Measurements from ENCODE around the gene TNFRSF1A. TPM values are rescaled to one million over a fixed set of nuclear protein-coding genes. Genes with fewer than 3 reads are reported as not detected.

The TNFRSF1A gene
- total and polyA plus RNA-seq, 9 of the 15 experiments (the other 6 are each of a cell fraction or from before 2014, with no cell fraction given) = 0.76 to 43.5 (median 30.0) TPM

DNA sequence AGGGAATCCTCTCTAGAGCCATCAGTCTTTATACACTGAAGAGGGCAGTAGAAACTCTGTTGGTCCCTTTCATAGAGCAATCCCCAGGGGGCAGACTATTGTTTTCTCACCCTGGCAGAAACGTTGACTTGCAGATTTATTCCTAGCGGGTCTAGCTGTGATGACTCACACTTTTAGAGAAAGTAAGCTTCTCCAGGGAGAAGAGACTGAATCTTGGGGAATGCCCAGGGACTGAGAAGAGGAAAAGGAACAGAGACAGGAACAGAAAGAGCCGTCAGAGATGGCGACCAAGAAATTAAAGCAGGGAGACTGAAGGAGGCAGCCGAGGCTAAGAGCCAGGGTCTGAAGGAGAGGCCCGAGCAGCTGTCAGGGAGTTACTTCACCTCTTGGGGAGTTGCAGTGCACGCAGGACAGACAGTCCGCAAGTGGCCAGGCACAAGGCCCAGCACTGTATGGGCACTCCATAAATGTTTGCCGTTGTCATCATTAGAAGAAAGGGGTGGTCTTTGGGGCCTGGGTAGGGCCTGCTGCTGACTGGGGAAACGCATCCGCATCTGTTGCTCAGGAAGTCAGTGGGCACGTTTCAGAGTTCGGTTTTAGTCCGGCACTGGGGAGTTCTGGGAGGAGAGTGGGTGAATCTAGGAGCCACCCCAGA lies 18.4 kb downstream of the TNFRSF1A start (continued):
- TF ChIP-seq, protein P1, sequence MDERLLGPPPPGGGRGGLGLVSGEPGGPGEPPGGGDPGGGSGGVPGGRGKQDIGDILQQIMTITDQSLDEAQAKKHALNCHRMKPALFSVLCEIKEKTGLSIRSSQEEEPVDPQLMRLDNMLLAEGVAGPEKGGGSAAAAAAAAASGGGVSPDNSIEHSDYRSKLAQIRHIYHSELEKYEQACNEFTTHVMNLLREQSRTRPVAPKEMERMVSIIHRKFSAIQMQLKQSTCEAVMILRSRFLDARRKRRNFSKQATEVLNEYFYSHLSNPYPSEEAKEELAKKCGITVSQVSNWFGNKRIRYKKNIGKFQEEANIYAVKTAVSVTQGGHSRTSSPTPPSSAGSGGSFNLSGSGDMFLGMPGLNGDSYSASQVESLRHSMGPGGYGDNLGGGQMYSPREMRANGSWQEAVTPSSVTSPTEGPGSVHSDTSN (CRISPR knock-in tag; IDR thresholded peaks at IDR 0.05; ENCODE audit: low read depth) = no peak
- TF ChIP-seq, protein P1 (tag; conservative IDR thresholded peaks at IDR 0.05; ENCODE audit: low read depth) = peak; percentile 61; the same call in 1 of the 2 replicates
- TF ChIP-seq ZNF347 (CRISPR knock-in tag; IDR thresholded peaks at IDR 0.05; ENCODE audit: low read depth) (no peak), ESRRA (IDR thresholded peaks at IDR 0.05; ENCODE audit: borderline replicate concordance, low read depth) (peak; percentile 16; the same call in 1 of the 2 replicates), ZSCAN32 (CRISPR knock-in tag; IDR thresholded peaks at IDR 0.05) (no peak), RAD21 (CRISPR knock-in tag; conservative IDR thresholded peaks at IDR 0.05 in 1 of 2, IDR thresholded peaks at IDR 0.05 in 1 of 2) (peak; percentile 48 to 72), MAFG (tag; conservative IDR thresholded peaks at IDR 0.05) (peak; percentile 85), JUNB (CRISPR knock-in tag; conservative IDR thresholded peaks at IDR 0.05) (peak; percentile 45; the same call in 1 of the 2 replicates), MTA2 (IDR thresholded peaks at IDR 0.05; ENCODE audit: low read depth) (0 out of 2 replicates have a peak, but pooled peaks have one; percentile 25), ARID2 (IDR thresholded peaks at IDR 0.05) (0 out of 2 replicates have a peak, but pooled peaks have one; percentile 34), NFE2 (IDR thresholded peaks at IDR 0.05; ENCODE audit: low read depth) (peak; percentile 67), NCOA2 (IDR thresholded peaks at IDR 0.05; ENCODE audit: partially characterized antibody in 2 of 2) (no peak), MAFK (IDR thresholded peaks at IDR 0.05; ENCODE audit: low read length) (peak; percentile 74), PHB (CRISPR knock-in tag; IDR thresholded peaks at IDR 0.05) (no peak), FOSL1 (tag; conservative IDR thresholded peaks at IDR 0.05) (peak; percentile 92), CBFA2T2 (conservative IDR thresholded peaks at IDR 0.05) (no peak), MAFF (IDR thresholded peaks at IDR 0.05; ENCODE audit: low read length) (peak; percentile 52; the same call in 1 of the 2 replicates), TRIM24 (IDR thresholded peaks at IDR 0.05) (no peak), CTBP1 (IDR thresholded peaks at IDR 0.05; ENCODE audit: borderline replicate concordance) (0 out of 2 replicates have a peak, but pooled peaks have one; percentile 22), LCOR (CRISPR knock-in tag; IDR thresholded peaks at IDR 0.05) (no peak), MXI1 (IDR thresholded peaks at IDR 0.05; ENCODE audit: low read depth, low read length) (no peak), C11orf30 (IDR thresholded peaks at IDR 0.05; ENCODE audit: low read depth) (peak; percentile 92)
- TF ChIP-seq, protein P2, sequence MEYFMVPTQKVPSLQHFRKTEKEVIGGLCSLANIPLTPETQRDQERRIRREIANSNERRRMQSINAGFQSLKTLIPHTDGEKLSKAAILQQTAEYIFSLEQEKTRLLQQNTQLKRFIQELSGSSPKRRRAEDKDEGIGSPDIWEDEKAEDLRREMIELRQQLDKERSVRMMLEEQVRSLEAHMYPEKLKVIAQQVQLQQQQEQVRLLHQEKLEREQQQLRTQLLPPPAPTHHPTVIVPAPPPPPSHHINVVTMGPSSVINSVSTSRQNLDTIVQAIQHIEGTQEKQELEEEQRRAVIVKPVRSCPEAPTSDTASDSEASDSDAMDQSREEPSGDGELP (CRISPR knock-in tag; IDR thresholded peaks at IDR 0.05; ENCODE audit: borderline replicate concordance) = peak; percentile 28; the same call in 1 of the 2 replicates
- TF ChIP-seq, protein P3, sequence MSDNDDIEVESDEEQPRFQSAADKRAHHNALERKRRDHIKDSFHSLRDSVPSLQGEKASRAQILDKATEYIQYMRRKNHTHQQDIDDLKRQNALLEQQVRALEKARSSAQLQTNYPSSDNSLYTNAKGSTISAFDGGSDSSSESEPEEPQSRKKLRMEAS (CRISPR knock-in tag; IDR thresholded peaks at IDR 0.05) = no peak
- TF ChIP-seq, protein P4, sequence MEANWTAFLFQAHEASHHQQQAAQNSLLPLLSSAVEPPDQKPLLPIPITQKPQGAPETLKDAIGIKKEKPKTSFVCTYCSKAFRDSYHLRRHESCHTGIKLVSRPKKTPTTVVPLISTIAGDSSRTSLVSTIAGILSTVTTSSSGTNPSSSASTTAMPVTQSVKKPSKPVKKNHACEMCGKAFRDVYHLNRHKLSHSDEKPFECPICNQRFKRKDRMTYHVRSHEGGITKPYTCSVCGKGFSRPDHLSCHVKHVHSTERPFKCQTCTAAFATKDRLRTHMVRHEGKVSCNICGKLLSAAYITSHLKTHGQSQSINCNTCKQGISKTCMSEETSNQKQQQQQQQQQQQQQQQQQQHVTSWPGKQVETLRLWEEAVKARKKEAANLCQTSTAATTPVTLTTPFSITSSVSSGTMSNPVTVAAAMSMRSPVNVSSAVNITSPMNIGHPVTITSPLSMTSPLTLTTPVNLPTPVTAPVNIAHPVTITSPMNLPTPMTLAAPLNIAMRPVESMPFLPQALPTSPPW (CRISPR knock-in tag; IDR thresholded peaks at IDR 0.05) = no peak

Data from K562 (cell line).